Activated naive CD8-positive, alpha-beta T cell treated with anti-CD3 and anti-CD28 coated beads for 36 hours (primary cell): ENCODE data around the gene LRRFIP2. TPM values are rescaled to one million over a fixed set of nuclear protein-coding genes. Genes with fewer than 3 reads are reported as not detected.
"Not testable (repeated sequence)": the region's sequence is repeated elsewhere in the genome, so short reads cannot be mapped to it uniquely, and the experiment has no call there.

Source experiments
- DNase-seq: peaks from one replicate; pipeline ENCODE4 v3.0.0; 2021
- H3K27ac Mint-ChIP-seq: one replicate; pipeline ENCODE4 v1.8.0; 2022; ENCODE audit warnings: mild to moderate bottlenecking, moderate library complexity, mixed read lengths
- H3K27me3 Mint-ChIP-seq: one replicate; pipeline ENCODE4 v1.8.0; 2022; ENCODE audit warnings: mild to moderate bottlenecking, mixed read lengths
- H3K36me3 Mint-ChIP-seq: one replicate; pipeline ENCODE4 v1.8.0; 2021; ENCODE audit warnings: mild to moderate bottlenecking, mixed read lengths
- H3K4me1 Mint-ChIP-seq: one replicate; pipeline ENCODE4 v1.8.0; 2021; ENCODE audit warnings: mixed read lengths
- H3K4me3 Mint-ChIP-seq: one replicate; pipeline ENCODE4 v1.8.0; 2022; ENCODE audit warnings: mild to moderate bottlenecking, moderate library complexity, mixed read lengths
- H3K9me3 Mint-ChIP-seq: one replicate; pipeline ENCODE4 v1.8.0; 2022; ENCODE audit warnings: mixed read lengths
- total RNA-seq, 2 experiments: library from RNA; stranded (reverse); gene quantifications; one replicate each; pipeline ENCODE4 v1.2.3, GENCODE V29; 2021

LRRFIP2 gene
- total RNA-seq, 2 experiments from 2014 or later, result 22.4 to 23.2 TPM

DNA sequence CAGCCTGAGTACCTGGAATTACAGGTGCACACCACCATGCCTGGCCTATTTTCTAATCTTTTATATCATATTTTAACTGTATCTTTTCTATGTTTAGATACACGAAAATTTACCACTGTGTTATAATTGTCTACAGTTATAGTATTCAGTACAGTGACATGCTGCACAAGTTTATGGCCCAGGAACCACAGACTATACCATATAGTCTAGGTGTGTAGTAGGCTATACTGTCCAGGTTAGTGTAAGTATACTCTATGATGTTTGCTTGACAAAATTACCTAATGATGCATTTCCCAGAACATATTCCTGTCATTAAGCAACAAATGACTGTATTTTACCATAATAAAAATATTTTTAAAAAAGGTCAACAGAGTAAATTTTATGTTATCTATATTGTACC is 5.5 kb downstream of the LRRFIP2 start:
- no peaks in the 10 kb centered on the region for H3K27me3 Mint-ChIP-seq
- no peak overlapping the region for H3K4me3 Mint-ChIP-seq
- no peak overlapping the region for H3K27ac Mint-ChIP-seq
- DNase-seq, result no peak
- H3K9me3 Mint-ChIP-seq, result no peaks in the 10 kb centered on the region
- peaks cover 10% of the 10 kb centered on the region for H3K36me3 Mint-ChIP-seq
- peaks cover 25% of the 10 kb centered on the region for H3K4me1 Mint-ChIP-seq

DNA sequence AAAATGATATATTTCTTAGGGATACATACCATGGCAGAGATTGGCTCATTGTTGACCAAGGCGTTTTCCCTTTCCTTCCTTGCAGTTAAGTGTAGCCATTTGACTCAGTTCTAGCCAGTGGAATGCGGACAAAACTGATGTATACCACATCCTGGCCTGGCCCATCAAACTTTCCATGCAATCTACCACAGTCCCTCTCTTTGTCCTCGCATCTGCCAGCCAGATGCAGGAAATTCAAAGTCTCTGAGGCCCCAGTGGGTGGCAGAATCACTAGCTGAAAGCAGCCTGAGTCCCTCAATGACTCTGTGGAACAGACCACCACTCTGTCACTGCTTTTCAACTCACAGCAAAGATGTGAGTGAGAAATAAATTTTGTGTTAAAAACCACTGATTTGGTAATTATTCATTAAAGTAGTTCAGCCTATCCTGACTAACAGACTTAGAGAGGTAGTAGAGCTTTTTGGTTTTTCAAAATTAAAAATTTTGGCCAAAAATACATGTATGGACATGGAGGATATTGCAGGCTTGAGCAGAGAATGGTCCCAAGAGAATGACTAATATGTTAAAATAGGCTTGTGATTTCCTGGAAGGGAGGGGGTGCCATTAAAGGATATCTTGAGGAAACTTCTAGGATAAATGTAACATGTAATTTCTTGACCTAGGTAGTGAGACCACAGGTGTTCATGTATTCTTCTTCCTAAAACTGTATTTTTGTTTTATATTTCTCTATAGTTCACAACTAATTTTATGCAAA is 10.9 kb downstream of the LRRFIP2 start:
- peaks cover 32% of the 10 kb centered on the region for H3K4me1 Mint-ChIP-seq
- H3K36me3 Mint-ChIP-seq, result peaks cover 20% of the 10 kb centered on the region
- H3K27me3 Mint-ChIP-seq, result no peaks in the 10 kb centered on the region
- DNase-seq, result peak; percentile 54
- no peak overlapping the region for H3K4me3 Mint-ChIP-seq
- peak overlapping the region; percentile 69 for H3K27ac Mint-ChIP-seq
- H3K9me3 Mint-ChIP-seq, result no peaks in the 10 kb centered on the region

DNA sequence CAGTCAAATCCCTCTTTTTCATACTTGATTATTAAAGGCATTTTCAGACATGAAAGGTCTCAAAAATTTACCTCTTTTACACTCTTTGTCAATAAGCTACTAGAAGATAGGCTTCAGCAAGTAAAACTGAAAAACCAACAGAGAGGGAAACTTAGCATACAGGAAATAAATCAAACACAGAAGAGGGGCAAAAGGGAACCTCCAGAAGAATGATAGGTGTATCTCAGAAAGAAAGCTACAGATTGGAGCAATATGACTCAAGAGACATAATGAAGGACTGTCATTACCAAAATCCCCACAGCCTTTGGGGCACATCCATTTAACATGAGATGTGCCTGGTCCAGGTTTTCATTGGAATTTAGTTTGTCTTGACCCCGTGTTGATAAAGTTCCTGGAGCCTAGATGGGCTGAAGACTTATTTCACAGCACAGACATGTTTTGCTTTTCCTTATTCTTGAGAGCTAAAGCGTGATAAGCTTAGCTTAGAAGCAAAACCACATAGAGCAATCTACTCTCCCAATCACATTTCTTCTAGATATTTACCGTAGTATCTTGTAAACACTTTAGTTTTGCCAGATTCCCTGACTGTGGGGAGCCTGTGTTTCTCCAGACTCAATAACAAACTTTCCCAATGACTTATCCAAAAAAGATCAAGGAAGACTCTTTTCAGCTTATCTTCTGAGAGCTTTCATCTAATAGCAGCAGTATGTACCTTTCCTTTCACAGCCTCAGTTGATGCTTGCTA is 11.7 kb downstream of the LRRFIP2 start:
- Mint-ChIP-seq H3K36me3 (peaks cover 22% of the 10 kb centered on the region), H3K4me1 (peaks cover 32% of the 10 kb centered on the region), H3K27me3 (no peaks in the 10 kb centered on the region), H3K4me3 (no peak overlapping the region), H3K9me3 (no peaks in the 10 kb centered on the region), H3K27ac (peak overlapping the region; percentile 69)
- no peak for DNase-seq

DNA sequence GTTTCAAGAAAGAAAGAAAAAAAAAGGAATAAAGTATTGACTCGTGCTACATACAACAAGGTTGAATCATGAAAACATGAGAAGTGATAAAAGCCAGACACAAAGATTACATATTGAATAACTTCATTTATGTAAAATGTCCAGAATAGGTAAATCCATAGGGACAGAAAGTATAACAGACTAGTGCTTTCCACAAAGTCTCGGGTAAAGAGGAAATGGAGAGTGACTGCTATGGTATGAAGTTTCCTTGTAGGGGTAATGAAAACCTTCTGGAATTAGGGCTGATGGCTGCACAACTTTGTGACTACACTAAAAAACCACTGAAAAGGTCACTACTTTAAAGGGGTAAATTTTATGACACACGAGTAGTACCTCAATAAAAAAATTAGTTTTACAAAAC is 13.0 kb downstream of the LRRFIP2 start:
- Mint-ChIP-seq H3K27me3 (no peaks in the 10 kb centered on the region), H3K27ac (peak overlapping the region; percentile 69), H3K9me3 (no peaks in the 10 kb centered on the region), H3K36me3 (peaks cover 22% of the 10 kb centered on the region), H3K4me1 (peaks cover 32% of the 10 kb centered on the region), H3K4me3 (no peak overlapping the region)
- DNase-seq, result no peak

GRCh38 chr3:37155782-37156181 is 18.6 kb downstream of the LRRFIP2 start:
- Mint-ChIP-seq H3K36me3 (peaks cover 7% of the 10 kb centered on the region), H3K27ac (no peak overlapping the region), H3K27me3 (no peaks in the 10 kb centered on the region), H3K9me3 (no peaks in the 10 kb centered on the region), H3K4me1 (peaks cover 12% of the 10 kb centered on the region), H3K4me3 (no peak overlapping the region)
- no peak for DNase-seq

DNA sequence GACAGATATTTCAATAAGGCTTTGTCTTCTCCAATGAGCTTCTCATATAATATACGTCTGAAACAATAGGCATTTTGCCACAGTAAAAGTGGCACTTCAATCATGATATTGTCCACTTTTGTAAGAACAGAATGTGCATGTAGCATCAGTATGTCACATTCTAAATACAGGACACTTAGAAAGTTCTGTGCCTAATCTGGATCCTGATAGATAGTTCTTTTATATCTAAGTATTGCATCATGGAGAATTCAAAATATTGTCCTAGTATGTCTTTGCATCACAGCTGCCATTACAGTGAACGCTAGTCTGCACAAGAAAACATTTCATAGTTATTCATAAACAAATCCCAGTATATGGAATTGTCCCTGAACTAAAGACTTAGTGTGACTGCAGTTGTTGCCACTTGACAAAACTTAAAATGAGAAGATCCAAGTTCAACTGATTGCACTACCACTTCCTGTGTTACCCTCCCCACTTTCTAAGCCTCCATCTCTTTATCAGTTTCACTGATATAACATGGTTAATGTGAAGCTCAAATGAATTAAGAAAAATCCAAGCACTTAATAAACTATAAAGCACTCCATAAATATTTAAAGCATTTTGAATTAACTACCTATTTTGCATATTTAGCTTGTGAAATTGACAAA is 19.6 kb downstream of the LRRFIP2 start:
- Mint-ChIP-seq H3K4me1 (peaks cover 12% of the 10 kb centered on the region), H3K9me3 (no peaks in the 10 kb centered on the region), H3K36me3 (peaks cover 7% of the 10 kb centered on the region), H3K27ac (no peak overlapping the region), H3K4me3 (no peak overlapping the region), H3K27me3 (no peaks in the 10 kb centered on the region)
- DNase-seq, result no peak

DNA sequence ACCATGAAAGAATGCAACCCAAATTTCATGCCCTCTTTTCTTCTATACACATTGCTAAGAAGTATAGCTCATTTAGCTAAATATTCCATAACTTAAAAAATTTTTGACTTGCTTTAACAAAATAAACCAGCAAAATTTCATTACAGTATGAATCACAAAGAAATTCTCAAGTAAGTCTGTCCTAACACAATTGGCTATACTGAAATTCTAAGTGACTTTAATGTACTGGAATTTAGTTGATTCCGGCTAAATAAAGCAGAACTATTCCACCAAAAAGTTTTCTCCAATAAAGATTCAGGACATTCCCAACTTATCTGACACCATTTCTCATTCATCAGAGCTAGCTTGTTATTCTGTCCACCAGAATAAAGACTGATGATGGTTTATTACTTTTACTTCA is 23.8 kb downstream of the LRRFIP2 start:
- no peak for DNase-seq
- H3K27me3 Mint-ChIP-seq, result no peaks in the 10 kb centered on the region
- no peak overlapping the region for H3K27ac Mint-ChIP-seq
- no peak overlapping the region for H3K4me3 Mint-ChIP-seq
- peaks cover 12% of the 10 kb centered on the region for H3K36me3 Mint-ChIP-seq
- no peaks in the 10 kb centered on the region for H3K9me3 Mint-ChIP-seq
- peaks cover 16% of the 10 kb centered on the region for H3K4me1 Mint-ChIP-seq

DNA sequence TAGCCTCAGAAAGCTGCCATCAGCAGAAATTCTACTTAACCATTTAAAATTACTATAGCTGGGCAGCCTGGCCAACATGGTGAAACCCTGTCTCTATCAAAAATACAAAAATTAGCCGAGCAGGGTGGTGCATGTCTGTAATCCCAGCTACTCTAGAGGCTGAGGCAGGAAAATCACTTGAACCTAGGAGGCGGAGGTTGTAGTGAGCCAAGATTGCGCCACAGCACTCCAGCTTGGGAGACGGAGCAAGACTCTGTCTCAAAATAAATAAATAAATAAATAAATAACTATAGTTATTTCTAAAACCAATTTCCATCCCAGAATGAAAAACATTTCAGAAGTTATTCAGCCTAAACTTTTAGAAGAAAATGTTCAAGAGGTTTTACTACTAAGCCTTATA is 25.1 kb downstream of the LRRFIP2 start:
- H3K9me3 Mint-ChIP-seq, result no peaks in the 10 kb centered on the region
- DNase-seq, result no peak
- H3K4me3 Mint-ChIP-seq, result no peak overlapping the region
- H3K36me3 Mint-ChIP-seq, result peaks cover 12% of the 10 kb centered on the region
- no peaks in the 10 kb centered on the region for H3K27me3 Mint-ChIP-seq
- no peak overlapping the region for H3K27ac Mint-ChIP-seq
- peaks cover 10% of the 10 kb centered on the region for H3K4me1 Mint-ChIP-seq

DNA sequence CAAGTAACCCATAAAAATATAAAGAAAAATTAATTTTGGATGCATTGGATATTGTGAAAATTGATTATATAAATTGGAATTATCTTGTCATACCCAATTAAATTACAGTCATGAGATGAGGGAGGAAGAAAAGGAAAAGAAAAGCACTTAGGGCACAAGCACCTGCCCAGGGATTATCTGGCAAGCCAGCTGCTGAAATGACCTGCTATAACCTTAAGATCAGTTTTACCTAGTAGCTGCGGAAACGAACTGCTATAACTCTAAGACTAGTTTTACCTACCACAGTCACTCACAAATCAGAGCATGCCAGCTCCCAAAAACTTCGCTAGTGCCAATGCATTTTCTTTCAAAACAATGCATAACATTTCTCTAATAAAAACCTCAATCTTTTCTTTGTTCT is 26.2 kb downstream of the LRRFIP2 start:
- H3K36me3 Mint-ChIP-seq, result peaks cover 15% of the 10 kb centered on the region

GRCh38 chr3:37147666-37148065 is 26.7 kb downstream of the LRRFIP2 start:
- no peak for DNase-seq
- Mint-ChIP-seq H3K9me3 (no peaks in the 10 kb centered on the region), H3K4me3 (no peak overlapping the region), H3K27ac (no peak overlapping the region), H3K36me3 (peaks cover 21% of the 10 kb centered on the region), H3K27me3 (no peaks in the 10 kb centered on the region), H3K4me1 (peaks cover 8% of the 10 kb centered on the region)

More for the DNA sequence above, 26.2 kb downstream of the LRRFIP2 start:
- no peak for DNase-seq
- Mint-ChIP-seq H3K4me1 (peaks cover 8% of the 10 kb centered on the region), H3K9me3 (no peaks in the 10 kb centered on the region), H3K27me3 (no peaks in the 10 kb centered on the region), H3K4me3 (no peak overlapping the region), H3K27ac (no peak overlapping the region)

DNA sequence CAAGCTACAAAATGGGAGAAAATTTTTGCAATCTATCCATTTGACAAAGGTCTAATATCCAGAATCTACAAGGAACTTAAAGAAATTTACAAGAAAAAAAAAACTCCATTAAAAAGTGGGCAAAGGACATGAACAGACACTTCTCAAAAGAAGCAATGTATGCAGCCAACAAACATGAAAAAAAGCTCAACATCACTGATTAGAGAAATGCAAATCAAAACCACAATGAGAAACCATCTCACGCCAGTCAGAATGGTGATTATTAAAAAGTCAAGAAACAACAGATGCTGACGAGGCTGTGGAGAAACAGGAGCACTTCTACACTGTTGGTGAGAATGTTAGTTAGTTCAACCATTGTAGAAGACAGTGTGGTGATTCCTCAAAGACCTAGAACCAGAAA is 27.5 kb downstream of the LRRFIP2 start:
- DNase-seq, H3K4me3 Mint-ChIP-seq, H3K9me3 Mint-ChIP-seq, H3K27ac Mint-ChIP-seq, H3K27me3 Mint-ChIP-seq, H3K4me1 Mint-ChIP-seq: not testable (repeated sequence)
- H3K36me3 Mint-ChIP-seq, result peaks cover 21% of the 10 kb centered on the region

- Mint-ChIP-seq H3K36me3 (peaks cover 21% of the 10 kb centered on the region), H3K4me1 (peaks cover 8% of the 10 kb centered on the region), H3K27ac (no peak overlapping the region), H3K4me3 (no peak overlapping the region), H3K27me3 (no peaks in the 10 kb centered on the region), H3K9me3 (no peaks in the 10 kb centered on the region)
- no peak for DNase-seq
Measured at GRCh38 chr3:37145611-37146010, 28.8 kb downstream of the LRRFIP2 start.

- Mint-ChIP-seq H3K4me3 (no peak overlapping the region), H3K27ac (no peak overlapping the region), H3K36me3 (peaks cover 21% of the 10 kb centered on the region), H3K4me1 (peaks cover 8% of the 10 kb centered on the region), H3K9me3 (no peaks in the 10 kb centered on the region), H3K27me3 (no peaks in the 10 kb centered on the region)
- no peak for DNase-seq
Measured at GRCh38 chr3:37144806-37145205, 29.6 kb downstream of the LRRFIP2 start.

GRCh38 chr3:37143821-37144220 is 30.6 kb downstream of the LRRFIP2 start:
- no peaks in the 10 kb centered on the region for H3K9me3 Mint-ChIP-seq
- H3K27ac Mint-ChIP-seq, result no peak overlapping the region
- peaks cover 21% of the 10 kb centered on the region for H3K36me3 Mint-ChIP-seq
- H3K4me3 Mint-ChIP-seq, result no peak overlapping the region
- no peaks in the 10 kb centered on the region for H3K27me3 Mint-ChIP-seq
- H3K4me1 Mint-ChIP-seq, result peaks cover 8% of the 10 kb centered on the region
- DNase-seq, result no peak

GRCh38 chr3:37141676-37142075 is 32.7 kb downstream of the LRRFIP2 start:
- DNase-seq, result no peak
- Mint-ChIP-seq H3K9me3 (no peaks in the 10 kb centered on the region), H3K4me3 (no peak overlapping the region), H3K36me3 (peaks cover 16% of the 10 kb centered on the region), H3K4me1 (peaks cover 9% of the 10 kb centered on the region), H3K27me3 (no peaks in the 10 kb centered on the region), H3K27ac (no peak overlapping the region)
